Type B pancreatic cell (in vitro differentiated cells): Measurements from ENCODE around the gene PRG2. TPM values are rescaled to one million over a fixed set of nuclear protein-coding genes. Genes with fewer than 3 reads are reported as not detected.

ENCODE experiments used
- DNase-seq: peaks from one replicate; pipeline ENCODE4 v3.0.0; 2021; ENCODE audit warnings: mixed read lengths; ENCODE audit not compliant: unreplicated experiment; ENCODE audit errors: extremely low spot score
- H3K27ac Mint-ChIP-seq: 2 replicates; pipeline ENCODE4 v1.8.0; 2021; ENCODE audit warnings: mild to moderate bottlenecking, mixed read lengths
- H3K27me3 Mint-ChIP-seq: 2 replicates; pipeline ENCODE4 v1.8.0; 2021; ENCODE audit warnings: mixed read lengths
- H3K36me3 Mint-ChIP-seq: 2 replicates; pipeline ENCODE4 v1.8.0; 2021; ENCODE audit warnings: mixed read lengths
- H3K4me1 Mint-ChIP-seq: one replicate; pipeline ENCODE4 v1.8.0; 2021; ENCODE audit warnings: mixed read lengths; ENCODE audit not compliant: unreplicated experiment
- H3K4me3 Mint-ChIP-seq: 2 replicates; pipeline ENCODE4 v1.8.0; 2021; ENCODE audit warnings: mild to moderate bottlenecking, mixed read lengths
- H3K9me3 Mint-ChIP-seq: 2 replicates; pipeline ENCODE4 v1.8.0; 2021; ENCODE audit warnings: mixed read lengths
- CTCF ChIP-seq: fragments of 200-600 bp; sonication (generic); conservative IDR thresholded peaks from 2 replicates; pipeline ENCODE4 v1.5.0; 2021; ENCODE audit warnings: antibody characterized with exemption, mild to moderate bottlenecking
- total RNA-seq: library from RNA; stranded (reverse); gene quantifications from 2 replicates; pipeline ENCODE4 v1.2.1, GENCODE V29; 2021; ENCODE audit warnings: low replicate concordance

Gene PRG2
- total RNA-seq, 1 donor from 2014 or later: not detected

- Mint-ChIP-seq H3K27me3 (peaks cover 6% of the 10 kb centered on the region), H3K9me3 (no peaks in the 10 kb centered on the region), H3K36me3 (no peaks in the 10 kb centered on the region), H3K27ac (no peak overlapping the region), H3K4me1 (peaks cover 15% of the 10 kb centered on the region), H3K4me3 (no peak overlapping the region)
- no peak for DNase-seq
- no peak for TF ChIP-seq CTCF
Measured at GRCh38 chr11:57357856-57358255, 32.6 kb downstream of the PRG2 start.

- Mint-ChIP-seq H3K36me3 (no peaks in the 10 kb centered on the region), H3K27ac (no peak overlapping the region), H3K9me3 (no peaks in the 10 kb centered on the region), H3K27me3 (peaks cover 6% of the 10 kb centered on the region), H3K4me1 (peaks cover 15% of the 10 kb centered on the region), H3K4me3 (no peak overlapping the region)
- DNase-seq: no peak
- TF ChIP-seq CTCF: no peak
Measured at GRCh38 chr11:57357310-57357709, 33.1 kb downstream of the PRG2 start.

DNA sequence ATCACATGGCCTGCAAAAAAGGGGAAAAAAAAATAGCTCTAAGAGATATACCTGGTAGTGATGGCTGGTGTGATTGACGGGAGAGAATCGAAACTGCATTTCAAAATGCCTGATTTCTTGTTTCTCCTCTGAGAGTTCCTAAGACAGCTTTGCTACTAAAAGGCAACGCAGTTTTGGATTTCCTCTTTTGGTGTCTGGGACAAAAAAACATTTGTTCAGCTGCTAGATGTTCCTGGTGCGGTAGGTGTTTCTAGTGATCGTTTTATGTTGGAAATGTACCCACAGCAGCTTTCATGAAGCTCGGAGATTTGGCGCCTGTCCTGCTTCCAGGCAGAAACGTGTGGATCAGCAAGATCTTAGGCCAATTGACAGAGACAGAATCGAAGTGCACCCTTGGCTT is 34.2 kb downstream of the PRG2 start:
- H3K27ac Mint-ChIP-seq: no peak overlapping the region
- TF ChIP-seq CTCF: no peak
- DNase-seq: no peak
- H3K4me3 Mint-ChIP-seq: no peak overlapping the region
- no peaks in the 10 kb centered on the region for H3K36me3 Mint-ChIP-seq
- peaks cover 15% of the 10 kb centered on the region for H3K4me1 Mint-ChIP-seq
- peaks cover 6% of the 10 kb centered on the region for H3K27me3 Mint-ChIP-seq
- no peaks in the 10 kb centered on the region for H3K9me3 Mint-ChIP-seq

DNA sequence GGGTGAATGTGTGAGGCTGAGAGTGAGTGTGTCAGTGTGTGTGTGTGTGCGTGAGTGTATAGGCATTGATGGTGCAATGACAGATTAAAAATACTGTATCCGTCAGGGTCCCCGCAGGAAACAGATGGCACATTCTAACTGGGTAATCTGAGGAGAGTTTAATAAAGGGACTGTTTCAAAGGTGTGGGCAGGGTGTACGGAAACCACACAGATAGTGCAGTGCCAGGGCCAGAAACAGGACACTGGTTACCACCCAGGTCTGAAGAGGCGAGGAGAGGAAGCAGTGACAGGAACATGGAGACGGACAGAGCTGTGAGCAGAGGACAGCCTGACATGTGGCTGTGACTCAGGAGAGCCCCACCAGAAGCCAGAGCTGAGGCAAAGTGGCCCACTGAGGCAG is 35.8 kb downstream of the PRG2 start:
- no peaks in the 10 kb centered on the region for H3K9me3 Mint-ChIP-seq
- no peak overlapping the region for H3K27ac Mint-ChIP-seq
- H3K4me1 Mint-ChIP-seq: peaks cover 13% of the 10 kb centered on the region
- no peak for TF ChIP-seq CTCF
- no peak for DNase-seq
- no peak overlapping the region for H3K4me3 Mint-ChIP-seq
- no peaks in the 10 kb centered on the region for H3K36me3 Mint-ChIP-seq
- peaks cover 9% of the 10 kb centered on the region for H3K27me3 Mint-ChIP-seq

DNA sequence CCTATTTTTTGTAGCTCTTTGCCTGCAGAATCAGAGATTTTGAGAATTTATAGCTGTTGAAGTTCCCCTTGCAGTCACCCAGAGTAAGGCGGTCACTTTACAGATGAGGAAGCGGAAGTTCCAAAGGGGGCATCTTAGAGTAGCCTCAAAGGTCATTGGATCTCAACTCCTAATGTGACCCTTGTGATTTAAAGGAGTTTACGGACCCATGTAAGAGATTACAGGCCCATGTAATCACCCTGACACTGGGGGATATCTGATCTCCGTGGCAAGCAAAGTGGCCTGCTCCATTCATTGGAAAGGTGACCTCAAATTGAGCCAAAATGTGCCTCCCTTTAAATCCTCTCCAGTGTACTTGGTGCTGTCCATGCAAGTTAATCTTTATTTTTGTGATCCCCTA is 36.6 kb downstream of the PRG2 start:
- peaks cover 10% of the 10 kb centered on the region for H3K4me1 Mint-ChIP-seq
- no peak for DNase-seq
- no peak overlapping the region for H3K4me3 Mint-ChIP-seq
- H3K9me3 Mint-ChIP-seq: no peaks in the 10 kb centered on the region
- no peak for TF ChIP-seq CTCF
- H3K27ac Mint-ChIP-seq: no peak overlapping the region
- no peaks in the 10 kb centered on the region for H3K36me3 Mint-ChIP-seq
- peaks cover 9% of the 10 kb centered on the region for H3K27me3 Mint-ChIP-seq

GRCh38 chr11:57353446-57353845 is 37.0 kb downstream of the PRG2 start:
- Mint-ChIP-seq H3K4me1 (peaks cover 6% of the 10 kb centered on the region), H3K9me3 (no peaks in the 10 kb centered on the region), H3K27me3 (peaks cover 5% of the 10 kb centered on the region), H3K27ac (no peak overlapping the region), H3K4me3 (no peak overlapping the region), H3K36me3 (no peaks in the 10 kb centered on the region)
- TF ChIP-seq CTCF: no peak
- no peak for DNase-seq
